Kidney capillary endothelial cell (primary cell): ENCODE data around the gene SOX11.
"Not testable (repeated sequence)": the region's sequence is repeated elsewhere in the genome, so short reads cannot be mapped to it uniquely, and the experiment has no call there.

Experiments used
- DNase-seq: peaks from one replicate; pipeline ENCODE4 v3.0.0-alpha.2; 2018; ENCODE audit warnings: low spot score

SOX11 gene

GRCh38 chr2:5691985-5692529 is at the start of gene SOX11:
TSS of gene SOX11 (plus strand) at chr2:5692384. CDS start at chr2:5692722, 338 bp downstream.
- DNase-seq: peak; percentile 97

GRCh38 chr2:5652734-5653133 is 39.5 kb upstream of the SOX11 start:
- not testable (repeated sequence) for DNase-seq

DNA sequence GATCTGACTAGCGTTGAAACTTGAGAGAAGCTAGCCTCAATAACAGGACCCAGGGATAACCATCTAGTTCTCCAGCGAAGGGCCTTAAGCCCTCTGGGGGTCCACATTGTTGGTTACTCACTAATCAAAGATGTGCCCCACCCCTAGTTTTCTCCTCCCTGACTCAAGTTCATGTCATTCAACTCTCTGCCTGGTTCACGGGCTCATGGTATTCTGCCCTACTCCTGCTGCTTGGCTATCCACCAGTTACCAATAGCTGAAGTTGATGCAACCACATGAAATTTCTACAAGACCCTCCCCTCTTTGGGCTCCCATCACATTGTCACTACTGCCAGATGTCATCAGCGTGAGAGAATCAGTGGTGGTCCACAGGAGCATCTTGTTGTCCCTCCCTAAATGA is 38.4 kb upstream of the SOX11 start:
- not testable (repeated sequence) for DNase-seq

GRCh38 chr2:5657231-5657630 is 35.0 kb upstream of the SOX11 start:
- no peak for DNase-seq

DNA sequence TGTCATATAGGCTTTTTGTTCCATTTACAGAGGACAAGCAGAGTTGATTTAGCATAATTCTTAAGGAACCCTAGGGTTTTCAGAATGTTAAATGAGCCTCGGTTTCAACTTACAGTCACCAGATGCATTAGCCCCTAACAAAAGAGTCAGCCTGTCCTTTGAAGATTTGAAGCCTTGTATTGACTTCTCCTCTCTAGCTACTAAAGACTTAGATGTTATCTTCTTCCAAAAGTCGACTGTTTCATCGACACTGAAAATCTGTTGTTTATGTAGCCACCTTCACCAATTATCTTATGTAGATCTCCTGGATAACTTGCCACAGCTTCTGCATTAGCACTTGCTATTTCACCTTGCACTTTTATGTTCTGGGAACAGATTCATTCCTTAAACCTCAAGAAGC is 31.6 kb upstream of the SOX11 start:
- DNase-seq: no peak

DNA sequence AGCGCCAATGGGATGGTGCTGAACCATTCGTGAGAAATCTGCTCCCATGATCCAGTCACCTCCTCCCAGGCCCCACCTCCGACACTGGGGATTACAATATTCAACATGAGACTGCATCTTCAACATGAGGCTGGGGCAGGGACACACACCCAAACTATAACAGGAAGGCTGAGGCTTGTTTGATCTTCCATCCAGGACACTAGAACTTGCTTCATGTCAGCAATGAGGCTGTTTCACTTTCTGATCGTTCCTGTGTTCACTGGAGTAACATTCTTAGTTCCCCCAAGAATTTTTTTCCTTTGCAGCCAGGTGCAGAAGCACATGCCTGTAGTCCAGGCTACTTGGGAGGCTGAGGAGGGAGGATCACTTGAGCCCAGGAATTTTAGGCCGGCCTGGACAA is 30.8 kb upstream of the SOX11 start:
- no peak for DNase-seq

- DNase-seq: no peak
Measured at GRCh38 chr2:5664278-5664681, 27.9 kb upstream of the SOX11 start.

GRCh38 chr2:5665066-5665465 is 27.1 kb upstream of the SOX11 start:
- no peak for DNase-seq

DNA sequence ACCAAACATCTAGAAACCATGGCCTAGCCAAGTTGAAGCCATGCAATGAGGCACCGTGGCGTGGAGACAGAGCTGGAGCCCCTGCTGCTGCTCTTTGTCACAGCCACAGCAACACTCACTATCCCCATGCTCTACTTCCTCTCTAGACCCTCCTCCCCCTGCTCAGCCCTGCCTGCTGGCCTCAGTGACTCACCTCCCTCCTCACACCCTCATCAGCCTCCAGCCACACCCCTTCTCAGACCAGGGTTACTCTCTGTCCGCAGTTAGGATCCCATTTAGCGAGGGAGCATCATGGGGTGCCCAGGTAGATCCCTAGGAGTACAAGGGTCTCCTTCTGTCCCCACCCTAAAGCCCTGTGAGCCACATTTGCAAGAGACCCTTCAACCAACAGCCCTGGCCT is 25.4 kb upstream of the SOX11 start:
- DNase-seq: no peak

DNA sequence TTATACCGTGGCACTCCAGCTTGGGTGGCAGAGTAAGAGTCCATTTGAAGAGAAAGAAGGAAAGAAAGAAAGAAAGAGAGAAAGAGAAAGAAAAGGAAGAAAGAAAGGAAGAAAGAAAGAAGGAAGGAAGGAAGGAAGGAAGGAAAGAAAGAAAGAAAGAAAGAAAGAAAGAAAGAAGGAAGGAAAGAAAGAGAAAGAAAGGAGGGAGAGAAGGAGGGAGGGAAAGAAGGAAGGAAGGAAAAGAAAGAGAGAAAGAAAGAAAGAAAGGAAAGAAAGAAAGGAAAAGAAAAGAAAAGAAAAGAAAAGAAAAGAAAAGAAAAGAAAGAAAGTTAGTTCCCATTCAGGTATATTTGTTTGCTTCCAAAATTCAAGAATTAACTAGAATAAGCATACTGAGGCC is 24.5 kb upstream of the SOX11 start:
- DNase-seq: not testable (repeated sequence)

GRCh38 chr2:5668682-5669250 is 23.4 kb upstream of the SOX11 start:
- DNase-seq: no peak

DNA sequence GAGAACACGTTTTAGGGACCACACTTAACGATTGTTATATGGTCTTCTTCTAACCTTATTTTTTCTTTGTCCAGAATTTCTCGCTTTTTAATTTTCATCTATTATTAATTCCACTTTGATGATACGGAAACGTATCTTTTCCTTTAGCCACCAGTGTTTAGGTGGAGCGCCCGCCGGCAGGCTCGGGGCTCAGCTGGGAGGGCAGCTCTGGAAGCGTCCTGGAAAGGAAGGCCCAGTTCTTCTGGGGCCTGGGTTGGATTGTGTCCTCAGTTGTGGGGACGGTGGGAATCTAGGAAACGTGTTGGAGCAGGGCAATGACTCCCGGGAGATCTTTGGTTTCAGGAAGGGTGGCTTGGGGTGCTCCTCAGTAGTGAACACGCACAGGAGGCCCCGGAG is 19.4 kb upstream of the SOX11 start:
- DNase-seq: no peak

DNA sequence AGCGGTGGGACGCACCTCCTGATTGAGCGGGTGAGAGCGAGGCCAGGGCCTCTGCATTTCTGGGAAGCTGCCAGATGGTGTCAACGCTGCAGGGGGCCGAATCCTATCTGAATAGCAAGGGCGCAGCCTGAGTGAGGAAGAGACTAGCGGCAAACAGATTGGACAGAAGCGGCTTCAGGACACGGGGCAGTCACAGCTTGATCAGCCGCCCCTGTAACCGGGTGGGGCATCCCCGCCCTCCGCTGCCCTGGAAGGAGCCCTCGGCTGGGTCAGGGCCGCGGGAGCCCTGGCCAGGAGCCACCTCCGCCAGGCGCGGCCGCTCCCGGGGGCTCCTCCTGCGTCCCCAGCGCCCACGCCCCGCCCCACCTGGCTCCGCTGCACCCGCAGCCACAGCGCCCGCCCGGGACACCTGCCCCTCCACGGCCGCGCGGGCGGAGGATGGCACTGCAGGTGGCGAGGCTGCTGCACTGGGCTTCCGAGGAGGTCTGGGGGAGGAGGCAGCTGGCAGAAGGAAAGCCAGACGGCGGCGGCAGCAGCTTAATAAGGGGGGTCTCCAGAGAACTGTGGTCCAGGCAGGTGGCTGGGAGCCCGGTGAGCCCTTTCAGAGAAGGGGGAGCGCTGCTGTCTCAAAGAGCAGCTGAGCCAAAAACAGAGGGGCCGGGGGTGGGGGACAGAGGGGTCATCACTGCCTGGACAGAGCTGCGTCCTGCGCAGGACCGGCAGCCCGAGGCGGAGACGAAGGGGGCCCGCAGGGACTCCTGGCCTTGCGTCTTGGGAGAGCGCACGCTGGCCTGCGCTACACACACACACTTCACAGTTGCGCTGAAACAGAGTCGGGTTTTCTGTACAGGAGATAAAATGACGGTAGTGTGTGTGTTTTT is 18.8 kb upstream of the SOX11 start:
- DNase-seq: no peak

DNA sequence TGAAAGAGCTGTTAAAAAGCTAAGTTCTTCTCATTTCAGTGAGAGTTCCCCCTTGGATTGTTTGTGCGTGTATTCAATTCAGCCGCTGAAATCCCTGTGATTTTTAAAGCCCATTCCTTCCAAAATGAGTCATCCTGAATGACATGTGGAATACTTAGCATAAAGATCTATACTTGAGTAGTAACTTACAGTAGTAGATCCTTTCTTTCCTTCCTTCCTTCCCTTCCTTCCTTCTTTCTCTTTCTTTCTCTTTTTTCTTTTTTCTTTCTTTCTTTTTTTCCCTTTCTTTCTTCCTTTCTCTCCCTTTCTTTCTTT is 18.2 kb upstream of the SOX11 start:
- no peak for DNase-seq

DNA sequence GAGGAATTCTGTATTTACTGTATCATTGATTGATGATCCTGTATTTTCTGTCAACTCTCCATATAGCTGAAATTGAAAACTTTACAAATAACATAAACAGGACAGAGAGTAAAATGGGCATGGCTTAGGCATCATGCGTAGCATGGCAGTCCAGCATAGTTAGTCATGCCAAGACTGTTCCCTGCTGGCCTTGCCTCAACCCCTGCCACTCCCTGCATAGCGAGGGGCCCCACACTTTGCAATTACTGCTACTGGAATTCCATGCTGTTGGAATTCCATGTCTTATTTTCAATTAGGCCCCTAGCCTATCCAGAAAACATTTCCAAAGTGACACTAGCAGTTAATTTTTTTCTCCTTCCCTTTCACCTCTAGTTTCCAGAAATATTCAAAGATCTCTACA is 15.1 kb upstream of the SOX11 start:
- DNase-seq: no peak

DNA sequence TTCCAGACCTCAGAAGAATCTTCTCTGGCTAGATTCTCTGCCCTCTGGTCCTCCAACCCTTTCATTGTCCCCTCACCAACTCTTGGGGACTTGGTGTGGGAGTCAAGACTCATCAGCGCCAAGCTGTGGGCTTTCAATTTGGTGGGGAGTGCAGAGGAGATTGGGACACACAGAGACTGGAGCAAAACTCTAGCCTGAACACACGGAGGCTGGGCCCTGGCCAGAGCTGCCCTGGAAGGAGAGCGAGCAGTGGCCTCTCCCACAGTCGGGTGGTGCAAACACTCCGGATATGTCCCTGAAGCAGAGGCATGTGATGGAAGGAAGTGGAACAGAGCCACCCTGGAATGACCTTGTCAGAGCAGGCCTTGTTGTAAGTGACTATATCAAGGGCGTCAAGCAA is 8.7 kb upstream of the SOX11 start:
- no peak for DNase-seq

GRCh38 chr2:5685225-5685624 is 7.0 kb upstream of the SOX11 start:
- no peak for DNase-seq

GRCh38 chr2:5686068-5686467 is 6.1 kb upstream of the SOX11 start:
- no peak for DNase-seq

DNA sequence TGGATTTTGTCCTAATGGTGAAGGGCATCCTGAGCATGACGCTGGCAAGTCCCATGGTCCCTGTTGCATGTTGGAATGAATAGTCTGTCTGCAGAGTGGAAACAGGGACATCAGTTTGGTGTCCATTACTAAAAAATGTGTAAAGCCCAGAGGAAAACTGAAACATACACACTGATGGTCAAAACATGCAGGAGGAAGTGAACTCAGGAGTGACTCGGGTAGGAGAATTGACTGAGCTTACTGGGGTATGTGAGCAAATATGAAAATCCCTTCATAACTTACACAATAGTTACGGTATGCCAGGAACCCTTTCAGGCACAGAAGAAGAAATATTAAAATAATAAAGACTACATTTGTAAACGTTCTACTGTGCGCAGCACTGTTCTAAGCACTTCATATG is 5.6 kb upstream of the SOX11 start:
- DNase-seq: no peak

- DNase-seq: no peak
Measured at GRCh38 chr2:5689750-5690149, 2.4 kb upstream of the SOX11 start.

DNA sequence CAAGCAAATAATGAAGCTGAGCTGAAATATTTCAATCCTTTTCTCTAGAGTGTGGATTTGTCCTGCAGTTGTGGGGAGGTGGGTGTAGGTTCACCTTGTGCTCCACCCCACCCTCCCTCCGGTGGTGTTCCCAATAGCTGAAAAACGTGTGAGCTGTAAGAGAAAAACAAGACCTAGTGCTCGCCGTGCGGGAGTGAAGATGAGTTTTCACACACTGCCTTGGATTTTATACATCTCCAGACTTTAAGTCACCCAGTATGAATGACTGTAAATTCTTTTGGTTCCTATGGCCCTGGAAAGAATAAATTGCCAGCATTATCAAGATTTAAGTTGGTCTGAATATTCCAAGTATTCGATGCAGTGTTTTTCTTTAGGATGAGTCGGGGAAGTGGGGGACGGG is 1.9 kb upstream of the SOX11 start:
- DNase-seq: no peak

DNA sequence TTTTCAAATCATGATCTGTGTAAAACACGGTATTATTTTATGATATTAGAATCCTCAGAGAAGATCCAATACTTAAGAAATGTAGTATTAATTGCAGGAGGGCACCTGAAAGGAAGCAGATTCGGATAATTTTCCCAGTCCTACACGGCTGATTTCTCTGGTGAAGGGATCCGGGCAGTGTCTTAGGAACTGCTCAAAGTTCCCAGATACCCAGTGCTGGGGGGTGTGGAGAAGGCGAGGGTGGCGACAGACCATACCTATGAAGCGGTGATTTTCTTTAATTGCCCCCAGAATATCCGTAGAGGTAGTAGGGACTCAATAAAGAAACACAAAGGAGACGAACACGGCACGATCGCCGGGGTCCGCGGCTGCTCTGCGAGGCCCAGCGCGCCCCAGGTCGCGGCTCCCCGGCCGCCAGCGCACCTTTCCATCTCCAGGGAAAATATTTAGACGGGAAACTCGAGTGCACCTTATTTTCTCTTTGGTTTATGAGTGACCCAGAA is 1.4 kb upstream of the SOX11 start:
- no peak for DNase-seq

DNA sequence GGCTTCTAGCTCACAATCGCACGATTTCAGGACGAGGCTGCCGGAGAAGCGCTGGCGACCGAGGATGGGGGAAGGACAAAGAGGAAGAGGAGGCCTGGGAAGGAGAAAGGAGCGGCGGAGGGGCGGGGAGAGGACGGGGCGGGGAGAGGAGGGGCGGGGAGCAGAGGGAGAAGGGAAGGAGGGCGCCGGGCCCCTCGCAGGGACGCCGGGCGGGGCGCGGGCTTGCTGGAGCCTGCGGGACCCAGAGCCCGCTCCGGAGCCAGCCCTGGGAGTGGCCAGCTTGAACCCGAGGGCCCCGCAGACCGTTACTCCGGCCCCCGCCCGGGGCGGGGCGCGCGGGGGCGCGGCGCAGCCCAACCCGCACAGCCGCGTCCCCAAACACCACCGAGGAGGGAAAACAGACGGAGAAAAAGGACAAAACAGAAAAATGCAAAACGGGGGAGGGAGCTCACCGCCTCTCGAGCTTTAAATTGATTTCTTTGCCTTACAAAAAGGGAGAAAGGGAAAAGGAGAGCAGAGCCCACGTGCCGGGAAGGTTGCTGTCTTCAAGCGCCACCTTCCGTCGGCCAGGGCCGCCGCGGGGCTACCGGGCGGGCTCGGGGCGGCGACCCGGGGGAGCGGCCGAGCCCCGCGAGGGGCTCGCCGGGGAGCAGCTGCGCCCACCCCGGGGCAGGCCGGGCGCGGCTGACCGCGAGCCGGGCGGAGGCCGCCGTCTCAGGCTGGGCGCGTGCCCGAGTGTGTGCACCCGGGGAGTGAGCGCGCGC is 781 bp upstream of the SOX11 start:
- peak; percentile 31 for DNase-seq
